HL-60 (cell line): ENCODE measurements around the gene CRNKL1.

ENCODE experiments used
- DNase-seq, 2 experiments: peaks; one replicate each; pipeline ENCODE4 v3.0.0-alpha.2; 2010 to 2020; ENCODE audit warnings: low read depth in 1 of 2, low spot score in 1 of 2
- H3K27ac ChIP-seq: fragments of 250-450 bp; sonication (Bioruptor Pico); replicated peaks from 2 replicates; pipeline ENCODE4 v1.5.1; 2020; ENCODE audit warnings: mild to moderate bottlenecking, moderate library complexity
- H3K27me3 ChIP-seq: fragments of 250-450 bp; sonication (Bioruptor Pico); 2 replicates; pipeline ENCODE4 v1.5.1; 2021; ENCODE audit warnings: mild to moderate bottlenecking, moderate library complexity; ENCODE audit not compliant: insufficient read depth, poor library complexity, severe bottlenecking
- H3K4me3 ChIP-seq: replicated peaks from 2 replicates; pipeline ENCODE4 v1.5.1; 2011; ENCODE audit warnings: mild to moderate bottlenecking, control low read depth, low read length; ENCODE audit not compliant: insufficient read depth
- CTCF ChIP-seq: IDR thresholded peaks from one replicate; pipeline ENCODE4 v1.5.1; 2011; ENCODE audit warnings: low read length, control low read depth, inconsistent platforms; ENCODE audit not compliant: insufficient read depth
- GABPA ChIP-seq: IDR thresholded peaks from 2 replicates; pipeline ENCODE4 v1.6.1; 2012; ENCODE audit warnings: low read depth
- POLR2AphosphoS5 ChIP-seq: IDR thresholded peaks from 2 replicates; pipeline ENCODE4 v1.6.1; 2012; ENCODE audit warnings: low read depth
- REST ChIP-seq: IDR thresholded peaks from 2 replicates; pipeline ENCODE4 v1.6.1; 2012; ENCODE audit warnings: low read depth; ENCODE audit not compliant: insufficient replicate concordance
- SPI1 ChIP-seq: IDR thresholded peaks from 2 replicates; pipeline ENCODE4 v1.6.1; 2012; ENCODE audit warnings: low read depth, mild to moderate bottlenecking, borderline replicate concordance

CRNKL1 gene

GRCh38 chr20:20085071-20085470 lies 32.8 kb upstream of the CRNKL1 start:
- Histone ChIP-seq H3K4me3 (no peak overlapping the region), H3K27ac (no peak overlapping the region), H3K27me3 (no peaks in the 10 kb centered on the region)
- TF ChIP-seq POLR2AphosphoS5 (no peak), REST (no peak), GABPA (no peak), SPI1 (no peak), CTCF (no peak)
- no peak for DNase-seq

- Histone ChIP-seq H3K27me3 (no peaks in the 10 kb centered on the region), H3K27ac (no peak overlapping the region), H3K4me3 (no peak overlapping the region)
- no peak for TF ChIP-seq SPI1
- TF ChIP-seq GABPA, result no peak
- TF ChIP-seq REST, result no peak
- TF ChIP-seq CTCF, result no peak
- no peak for TF ChIP-seq POLR2AphosphoS5
- no peak for DNase-seq
These were observed 32.1 kb upstream of the CRNKL1 start for GRCh38 chr20:20084296-20084752.

- no peak overlapping the region for H3K27ac ChIP-seq
- no peak overlapping the region for H3K4me3 ChIP-seq
- no peaks in the 10 kb centered on the region for H3K27me3 ChIP-seq
- TF ChIP-seq GABPA (no peak), REST (no peak), SPI1 (no peak)
- DNase-seq, result no peak
These were observed 31.5 kb upstream of the CRNKL1 start for GRCh38 chr20:20083807-20084206.
